ENCODE results near the gene PHF21A.

The PHF21A gene

GRCh38 chr11:46121301-46121723 is at the start of gene PHF21A:
PHF21A (minus strand) TSS chr11:46121454; CDS start chr11:46084219, 37,235 bp downstream.
- H3K4me3 ChIP-seq (ENCODE audit: low read depth, low read length), result peak within 1 kb of the TSS; percentile 82
- no peak for TF ChIP-seq CTCF (IDR thresholded peaks at IDR 0.05; ENCODE audit: low read depth, low read length)

- TF ChIP-seq CTCF (IDR thresholded peaks at IDR 0.05; ENCODE audit: low read depth, low read length), result no peak
These were observed 49.5 kb upstream of the PHF21A start for GRCh38 chr11:46170797-46171196.

GRCh38 chr11:46162700-46163099 is 41.4 kb upstream of the PHF21A start:
- no peak overlapping the region for H3K4me3 ChIP-seq (ENCODE audit: low read depth, low read length)
- TF ChIP-seq CTCF (IDR thresholded peaks at IDR 0.05; ENCODE audit: low read depth, low read length), result no peak

More at GRCh38 chr11:46170797-46171196, 49.5 kb upstream of the PHF21A start:
- no peak overlapping the region for H3K4me3 ChIP-seq (ENCODE audit: low read depth, low read length)

GRCh38 chr11:46161201-46161600 is 39.9 kb upstream of the PHF21A start:
- no peak overlapping the region for H3K4me3 ChIP-seq (ENCODE audit: low read depth, low read length)
- TF ChIP-seq CTCF (IDR thresholded peaks at IDR 0.05; ENCODE audit: low read depth, low read length), result no peak

- TF ChIP-seq CTCF (IDR thresholded peaks at IDR 0.05; ENCODE audit: low read depth, low read length), result no peak
- H3K4me3 ChIP-seq (ENCODE audit: low read depth, low read length), result no peak overlapping the region
These were observed 38.8 kb upstream of the PHF21A start for GRCh38 chr11:46160100-46160499.

- H3K4me3 ChIP-seq (ENCODE audit: low read depth, low read length), result no peak overlapping the region
- no peak for TF ChIP-seq CTCF (IDR thresholded peaks at IDR 0.05; ENCODE audit: low read depth, low read length)
These were observed 38.4 kb upstream of the PHF21A start for GRCh38 chr11:46159680-46160079.

- TF ChIP-seq CTCF (IDR thresholded peaks at IDR 0.05; ENCODE audit: low read depth, low read length), result no peak
- H3K4me3 ChIP-seq (ENCODE audit: low read depth, low read length), result no peak overlapping the region
These were observed 28.6 kb upstream of the PHF21A start for GRCh38 chr11:46149826-46150225.

Data from WI38 (cell line).